DOHH2 (cell line): Measurements from ENCODE around the gene PRPS2.

Experiments used
- H3F3A ChIP-seq: fragments of 200-600 bp; sonication (generic), shearing (Covaris generic); 2 replicates; pipeline ENCODE4 v1.6.0; 2016; ENCODE audit warnings: antibody characterized with exemption, mild to moderate bottlenecking; ENCODE audit not compliant: control insufficient read depth, insufficient read depth
- H3K27ac ChIP-seq: fragments of 200-600 bp; sonication (generic); 2 replicates; pipeline ENCODE4 v1.5.1; 2014; ENCODE audit warnings: low read depth, mild to moderate bottlenecking, low read length, moderate library complexity
- H3K27me3 ChIP-seq: fragments of 200-600 bp; sonication (generic); 2 replicates; pipeline ENCODE4 v1.6.1; 2014; ENCODE audit warnings: mild to moderate bottlenecking, low read length, mixed read lengths; ENCODE audit not compliant: control insufficient read depth
- H3K36me3 ChIP-seq: fragments of 200-600 bp; sonication (generic); 2 replicates; pipeline ENCODE4 v1.6.1; 2014; ENCODE audit warnings: mild to moderate bottlenecking, low read length, moderate library complexity, mixed read lengths; ENCODE audit not compliant: control insufficient read depth
- H3K4me1 ChIP-seq: fragments of 200-600 bp; sonication (generic); 2 replicates; pipeline ENCODE4 v1.6.1; 2014; ENCODE audit warnings: mild to moderate bottlenecking, low read length, mixed read lengths; ENCODE audit not compliant: control insufficient read depth
- H3K4me2 ChIP-seq: fragments of 200-600 bp; sonication (generic); 2 replicates; pipeline ENCODE4 v1.6.0; 2014; ENCODE audit warnings: mild to moderate bottlenecking, low read length, moderate library complexity
- H3K4me3 ChIP-seq: fragments of 200-600 bp; sonication (generic); 2 replicates; pipeline ENCODE4 v1.5.1; 2014; ENCODE audit warnings: mild to moderate bottlenecking, low read length, mixed read lengths
- H3K79me2 ChIP-seq: fragments of 200-600 bp; sonication (generic); 2 replicates; pipeline ENCODE4 v1.6.1; 2014; ENCODE audit warnings: mild to moderate bottlenecking, low read length, mixed read lengths; ENCODE audit not compliant: control insufficient read depth
- H3K9me2 ChIP-seq: fragments of 200-600 bp; sonication (generic); replicated peaks from 2 replicates; pipeline ENCODE4 v1.6.1; 2014; ENCODE audit warnings: mild to moderate bottlenecking, low read length, mixed read lengths; ENCODE audit not compliant: control insufficient read depth
- H3K9me3 ChIP-seq: fragments of 200-600 bp; sonication (generic); 2 replicates; pipeline ENCODE4 v1.6.1; 2014; ENCODE audit warnings: antibody characterized with exemption, low read length, mixed read lengths; ENCODE audit not compliant: control insufficient read depth, insufficient read depth
- H4K20me1 ChIP-seq: fragments of 200-600 bp; sonication (generic); 2 replicates; pipeline ENCODE4 v1.6.0; 2014; ENCODE audit warnings: low read depth, mild to moderate bottlenecking, antibody characterized with exemption, low read length, moderate library complexity; ENCODE audit not compliant: control insufficient read depth, insufficient read depth
- EZH2phosphoT487 ChIP-seq: fragments of 200-600 bp; sonication (generic); IDR thresholded peaks from 2 replicates; pipeline ENCODE4 v1.6.1; 2017; ENCODE audit warnings: borderline replicate concordance, mild to moderate bottlenecking, antibody characterized with exemption, low read length, moderate library complexity, mixed read lengths
- TF ChIP-seq, protein P1 (sequence below): fragments of 200-600 bp; sonication (generic); IDR thresholded peaks from one replicate; pipeline ENCODE4 v1.5.1; 2014; ENCODE audit warnings: antibody characterized with exemption, mild to moderate bottlenecking, low read depth, low read length; ENCODE audit not compliant: poor library complexity, severe bottlenecking

PRPS2 gene

GRCh38 chrX:12751887-12752286 lies 39.3 kb upstream of the PRPS2 start:
- no peaks in the 10 kb centered on the region for H3K79me2 ChIP-seq
- no peak overlapping the region for H3K4me3 ChIP-seq
- H4K20me1 ChIP-seq, result no peaks in the 10 kb centered on the region
- TF ChIP-seq EZH2phosphoT487, result no peak
- no peaks in the 10 kb centered on the region for H3K9me2 ChIP-seq
- no peaks in the 10 kb centered on the region for H3K36me3 ChIP-seq
- H3K27ac ChIP-seq, result no peak overlapping the region
- no peaks in the 10 kb centered on the region for H3K27me3 ChIP-seq
- H3K4me1 ChIP-seq, result no peaks in the 10 kb centered on the region
- no peaks in the 10 kb centered on the region for H3F3A ChIP-seq
- no peak overlapping the region for H3K4me2 ChIP-seq
- no peaks in the 10 kb centered on the region for H3K9me3 ChIP-seq

DNA sequence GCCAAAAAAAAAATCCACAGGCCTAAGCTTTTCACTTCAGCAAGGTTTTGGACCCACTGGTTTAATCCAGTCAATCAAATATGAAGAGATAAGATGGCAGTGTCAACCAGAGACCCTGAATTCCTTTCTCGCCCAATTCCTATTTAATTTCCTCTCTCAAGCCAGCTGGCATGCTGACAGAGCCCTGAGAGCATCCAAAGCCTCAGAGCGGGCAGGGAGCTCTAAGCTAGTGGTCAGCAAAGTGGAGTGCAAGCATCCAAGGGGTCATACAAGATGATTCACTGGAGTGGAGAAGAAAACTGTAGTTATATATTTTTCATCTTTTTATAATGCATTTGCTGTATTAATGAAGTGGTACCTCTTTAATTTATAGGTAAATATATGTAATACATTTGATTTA lies 37.8 kb upstream of the PRPS2 start:
- Histone ChIP-seq H3K79me2 (no peaks in the 10 kb centered on the region), H3K36me3 (no peaks in the 10 kb centered on the region), H4K20me1 (no peaks in the 10 kb centered on the region), H3K4me1 (no peaks in the 10 kb centered on the region), H3K4me2 (no peak overlapping the region), H3K27ac (no peak overlapping the region), H3F3A (no peaks in the 10 kb centered on the region), H3K9me2 (no peaks in the 10 kb centered on the region), H3K27me3 (no peaks in the 10 kb centered on the region), H3K4me3 (no peak overlapping the region), H3K9me3 (no peaks in the 10 kb centered on the region)
- TF ChIP-seq, protein P1, sequence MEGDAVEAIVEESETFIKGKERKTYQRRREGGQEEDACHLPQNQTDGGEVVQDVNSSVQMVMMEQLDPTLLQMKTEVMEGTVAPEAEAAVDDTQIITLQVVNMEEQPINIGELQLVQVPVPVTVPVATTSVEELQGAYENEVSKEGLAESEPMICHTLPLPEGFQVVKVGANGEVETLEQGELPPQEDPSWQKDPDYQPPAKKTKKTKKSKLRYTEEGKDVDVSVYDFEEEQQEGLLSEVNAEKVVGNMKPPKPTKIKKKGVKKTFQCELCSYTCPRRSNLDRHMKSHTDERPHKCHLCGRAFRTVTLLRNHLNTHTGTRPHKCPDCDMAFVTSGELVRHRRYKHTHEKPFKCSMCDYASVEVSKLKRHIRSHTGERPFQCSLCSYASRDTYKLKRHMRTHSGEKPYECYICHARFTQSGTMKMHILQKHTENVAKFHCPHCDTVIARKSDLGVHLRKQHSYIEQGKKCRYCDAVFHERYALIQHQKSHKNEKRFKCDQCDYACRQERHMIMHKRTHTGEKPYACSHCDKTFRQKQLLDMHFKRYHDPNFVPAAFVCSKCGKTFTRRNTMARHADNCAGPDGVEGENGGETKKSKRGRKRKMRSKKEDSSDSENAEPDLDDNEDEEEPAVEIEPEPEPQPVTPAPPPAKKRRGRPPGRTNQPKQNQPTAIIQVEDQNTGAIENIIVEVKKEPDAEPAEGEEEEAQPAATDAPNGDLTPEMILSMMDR, result no peak
- TF ChIP-seq EZH2phosphoT487, result no peak

GRCh38 chrX:12758291-12758690 lies 32.9 kb upstream of the PRPS2 start:
- TF ChIP-seq EZH2phosphoT487, result no peak
- TF ChIP-seq, protein P1, result no peak
- Histone ChIP-seq H3K79me2 (no peaks in the 10 kb centered on the region), H3K27me3 (no peaks in the 10 kb centered on the region), H3K36me3 (no peaks in the 10 kb centered on the region), H4K20me1 (no peaks in the 10 kb centered on the region), H3K27ac (no peak overlapping the region), H3K9me3 (no peaks in the 10 kb centered on the region), H3K9me2 (no peaks in the 10 kb centered on the region), H3K4me1 (no peaks in the 10 kb centered on the region), H3K4me3 (no peak overlapping the region), H3F3A (no peaks in the 10 kb centered on the region), H3K4me2 (no peak overlapping the region)

DNA sequence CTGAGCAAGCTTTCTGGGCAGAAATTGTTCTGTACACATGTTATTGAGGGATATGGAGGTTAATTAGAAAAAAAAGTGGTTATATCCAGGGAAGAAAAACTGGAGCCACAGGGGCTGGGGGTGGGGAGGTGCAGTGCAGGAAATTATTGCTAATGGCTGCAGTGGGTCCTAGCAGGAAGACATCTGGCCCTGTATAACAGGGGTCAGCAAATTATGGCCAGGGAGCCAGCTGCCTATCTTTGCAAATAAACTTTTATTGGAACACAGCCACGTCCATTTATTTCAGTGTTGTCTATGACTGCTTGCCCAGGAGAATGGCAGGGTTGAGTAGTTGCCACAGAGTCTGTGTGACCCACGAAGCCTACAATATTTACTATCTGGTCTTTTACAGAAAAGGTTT lies 23.4 kb upstream of the PRPS2 start:
- H3K36me3 ChIP-seq, result no peaks in the 10 kb centered on the region
- H3K27ac ChIP-seq, result no peak overlapping the region
- no peak for TF ChIP-seq EZH2phosphoT487
- TF ChIP-seq, protein P1, result no peak
- no peak overlapping the region for H3K4me3 ChIP-seq
- no peaks in the 10 kb centered on the region for H3K9me3 ChIP-seq
- peaks cover 12% of the 10 kb centered on the region for H3K27me3 ChIP-seq
- H3K4me2 ChIP-seq, result no peak overlapping the region
- no peaks in the 10 kb centered on the region for H3K9me2 ChIP-seq
- H4K20me1 ChIP-seq, result no peaks in the 10 kb centered on the region
- H3F3A ChIP-seq, result no peaks in the 10 kb centered on the region
- no peaks in the 10 kb centered on the region for H3K79me2 ChIP-seq
- H3K4me1 ChIP-seq, result peaks cover 4% of the 10 kb centered on the region
